HG03103 (cell line): ENCODE results near the gene ATP7B.

ENCODE experiments used
- ATAC-seq: cut with Tn5 transposase; IDR thresholded peaks from one replicate; pipeline ENCODE4 v1.9.1; 2021; ENCODE audit warnings: low read depth; ENCODE audit not compliant: unreplicated experiment

ATP7B gene

GRCh38 chr13:51905787-51906186 is 105.5 kb downstream of the ATP7B start:
- ATAC-seq: no peak

- ATAC-seq: no peak
Measured at GRCh38 chr13:51902776-51903175, 108.5 kb downstream of the ATP7B start.

DNA sequence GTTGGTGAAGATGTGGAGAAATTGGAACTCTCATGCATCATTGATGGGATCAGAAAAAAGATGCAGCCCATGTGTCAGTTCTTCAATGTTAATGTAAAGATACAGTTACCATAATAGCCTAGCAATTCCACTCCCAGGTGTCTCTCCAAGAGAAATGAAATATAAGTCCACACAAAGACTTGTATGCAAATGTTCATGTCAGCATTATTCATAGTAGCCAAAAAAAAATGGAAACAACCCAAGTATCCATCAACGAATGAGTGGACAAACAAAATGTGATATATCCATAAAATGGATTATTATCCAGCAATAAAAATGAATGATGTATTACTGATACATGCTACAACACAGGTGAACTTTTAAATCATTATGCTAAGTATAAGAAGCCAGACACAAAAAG is 110.8 kb downstream of the ATP7B start:
- no peak for ATAC-seq

GRCh38 chr13:51895906-51896888 is 115.1 kb downstream of the ATP7B start:
- ATAC-seq: peak; percentile 63

DNA sequence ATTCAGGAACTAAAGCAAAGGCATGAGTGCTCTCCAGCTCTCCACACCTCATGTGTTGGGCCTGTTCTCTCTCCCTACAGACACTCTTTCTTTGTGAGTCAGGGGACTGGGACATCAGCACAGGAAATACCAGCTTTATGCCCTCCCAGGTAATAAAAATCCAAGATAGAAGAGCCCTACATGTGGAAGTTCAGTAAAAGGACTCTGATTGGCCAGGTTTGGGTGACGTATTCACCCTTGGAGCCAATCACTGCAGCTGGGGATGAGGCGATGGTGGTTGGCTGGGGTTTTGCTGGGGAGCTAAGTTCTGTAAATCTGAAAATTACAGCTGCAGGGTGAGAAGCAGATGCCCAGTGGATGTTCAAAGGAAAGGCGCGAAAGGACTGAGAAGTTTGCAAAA is 117.0 kb downstream of the ATP7B start:
- ATAC-seq: no peak

GRCh38 chr13:51892657-51893056 is 118.6 kb downstream of the ATP7B start:
- ATAC-seq: no peak

DNA sequence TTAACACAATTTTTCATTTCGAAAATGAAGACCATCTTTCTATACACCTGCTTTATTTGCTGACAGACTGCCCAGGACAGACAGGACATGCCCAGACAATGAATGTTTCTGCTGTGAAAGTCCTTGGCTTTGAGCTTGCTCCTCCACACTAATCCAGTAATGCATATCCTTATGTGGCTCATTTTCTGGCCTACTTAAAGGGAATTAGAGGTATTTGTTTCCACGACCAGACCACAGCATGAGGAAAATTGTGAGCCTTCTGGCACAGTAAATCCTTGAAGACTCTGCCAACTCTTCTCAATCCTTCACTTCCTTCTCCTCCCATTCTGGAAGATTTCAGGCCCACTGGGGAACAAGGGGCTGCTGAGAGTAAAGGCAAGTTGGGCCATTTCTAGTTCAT is 123.8 kb downstream of the ATP7B start:
- no peak for ATAC-seq

DNA sequence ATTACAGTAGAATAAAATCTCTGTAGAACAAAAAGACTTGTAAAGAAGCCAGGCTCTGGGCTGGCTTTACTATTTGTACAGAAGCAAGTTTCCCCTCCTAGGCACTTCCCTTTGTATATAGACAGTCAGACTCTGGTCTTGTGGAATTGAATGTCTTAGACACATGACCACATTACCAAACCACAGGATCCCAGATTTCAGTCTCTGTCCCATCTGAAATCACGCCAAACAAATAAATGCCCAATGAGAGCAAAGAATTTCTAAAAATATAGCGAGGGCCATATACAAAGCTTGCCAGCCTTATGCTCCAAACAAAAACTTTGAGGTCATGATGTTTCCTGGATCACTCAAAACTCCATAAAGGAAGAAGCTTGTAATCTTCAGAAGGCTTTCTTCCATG is 125.6 kb downstream of the ATP7B start:
- no peak for ATAC-seq

DNA sequence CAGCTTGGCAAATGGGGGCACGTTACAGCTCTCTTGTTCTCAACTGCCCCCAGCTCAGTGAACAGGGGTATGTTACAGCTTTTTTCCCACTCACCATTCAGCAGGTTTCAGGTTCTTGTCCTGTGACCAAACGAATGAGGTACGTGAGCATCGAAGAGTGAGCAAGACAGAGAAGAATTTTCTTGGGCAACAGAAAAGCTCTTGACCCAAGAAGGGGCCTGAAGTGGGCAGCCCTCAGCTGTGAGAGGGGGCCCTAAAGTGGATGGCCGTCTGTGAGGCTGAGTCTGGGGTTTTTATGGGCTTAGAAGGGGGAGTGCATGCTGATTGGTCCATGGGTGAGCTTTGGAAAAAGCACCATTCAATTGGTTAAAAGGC is 128.0 kb downstream of the ATP7B start:
- ATAC-seq: no peak
